ENCODE measurements around the gene GART.
"Not testable (repeated sequence)": the region's sequence is repeated elsewhere in the genome, so short reads cannot be mapped to it uniquely, and the experiment has no call there.

The GART gene

DNA sequence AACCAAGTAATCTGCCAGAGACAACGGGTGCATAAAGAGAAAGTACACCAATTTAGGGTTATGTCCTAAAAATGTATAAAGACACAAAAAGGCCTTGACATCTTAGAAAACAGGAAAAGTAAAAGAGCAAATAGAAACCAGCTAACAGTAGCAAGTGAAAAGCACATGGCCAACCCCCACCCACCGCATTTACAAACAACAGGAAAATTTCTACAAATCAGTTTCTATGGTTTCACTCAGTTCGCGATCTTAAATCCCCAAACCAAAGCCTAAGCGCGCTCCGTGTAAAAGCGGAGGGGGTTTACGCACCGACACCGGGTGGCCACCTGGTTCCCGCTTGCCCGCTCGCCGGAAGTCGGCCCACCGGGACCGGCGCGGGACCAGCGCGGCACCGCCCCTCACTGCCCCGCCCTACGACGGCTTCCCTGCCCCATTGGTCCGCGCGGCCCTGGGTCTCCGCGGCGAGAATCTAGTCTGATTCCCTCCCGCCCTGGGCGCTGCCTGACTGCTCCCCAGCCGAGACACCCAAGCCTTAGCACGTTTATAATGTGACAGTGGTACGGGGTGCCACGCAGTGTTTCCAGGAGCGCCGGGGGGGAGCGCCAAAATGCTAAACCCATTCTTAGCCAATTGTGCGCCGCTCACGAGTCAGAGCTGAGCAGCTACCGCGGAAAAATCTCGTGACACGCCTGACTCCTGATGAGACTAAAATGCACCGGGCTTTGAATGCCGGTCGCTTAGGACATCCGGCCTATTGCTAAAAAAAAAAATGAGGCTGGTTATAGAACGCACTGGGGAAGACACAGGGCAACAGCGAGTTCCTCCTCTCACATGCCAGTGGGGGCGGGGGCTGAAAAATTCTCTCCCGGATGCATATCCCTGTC is at the start of gene GART:
TSS of gene GART (minus strand) at position 362 of the 884 bp plus-strand sequence. CDS start 2,802 bp downstream, outside the sequence.
- peak; percentile 64 to 90 for DNase-seq (ENCODE audit: low read depth in 1 of 2, low spot score in 1 of 2)
- no peak for TF ChIP-seq JUND (IDR thresholded peaks at IDR 0.05; ENCODE audit: low read depth)

DNA sequence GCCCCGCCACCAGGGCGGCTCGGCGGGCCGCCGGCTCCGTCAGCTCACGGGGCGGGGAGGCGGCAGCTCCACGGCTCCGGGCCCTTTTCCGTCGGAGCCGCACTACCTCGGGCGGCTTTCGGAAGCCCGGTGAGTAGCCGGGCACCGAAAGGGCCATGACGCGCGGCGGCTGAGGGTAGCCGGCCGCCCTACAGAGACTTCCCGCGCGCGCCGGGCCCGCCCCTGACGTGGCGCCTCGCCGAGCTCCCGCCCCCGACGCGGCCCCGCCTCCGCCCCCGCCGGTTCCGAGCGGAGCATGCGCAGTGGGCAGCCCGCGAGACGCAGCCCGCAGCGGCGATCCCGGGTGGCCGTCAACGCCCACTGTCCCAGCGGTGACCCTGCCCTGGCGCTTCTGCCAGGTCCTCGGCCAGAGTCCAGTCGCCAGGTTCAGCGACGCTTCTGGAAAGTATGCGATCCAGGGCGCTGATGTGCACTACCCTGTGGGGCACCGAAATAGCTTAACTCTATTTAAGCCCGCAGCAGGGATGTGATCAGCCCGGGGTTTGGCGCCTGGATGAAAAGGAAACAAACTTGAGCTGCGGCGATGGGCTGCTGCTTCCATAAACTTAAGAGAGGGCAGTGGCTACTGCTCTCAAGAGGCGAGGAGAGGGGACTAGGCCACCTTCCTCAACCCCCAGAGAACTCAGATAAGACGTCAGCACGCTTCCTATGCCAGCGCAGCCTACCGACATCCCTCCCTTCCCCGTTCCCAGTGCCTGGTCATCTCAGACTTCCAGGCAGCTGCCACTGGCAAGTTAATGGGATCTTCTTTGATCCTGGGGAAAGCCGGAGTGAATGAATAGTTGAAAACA is 46.8 kb upstream of the GART start, which contains the start of gene DONSON:
TSS of gene DONSON (minus strand) at position 200 of the 851 bp plus-strand sequence. CDS start at position 157, 43 bp downstream.
- in situ Hi-C loops (cut with HindIII; ENCODE audit: low pct_unique_long_range_greater_than_20kb, low sequenced_read_pairs) = no loop called here
- peak; percentile 87 to 92 for DNase-seq (ENCODE audit: low read depth in 1 of 2, low spot score in 1 of 2)
- no peak for TF ChIP-seq JUND (IDR thresholded peaks at IDR 0.05; ENCODE audit: low read depth)

More for the DNA sequence above, at the start of gene GART:
- in situ Hi-C loops (cut with HindIII; ENCODE audit: low pct_unique_long_range_greater_than_20kb, low sequenced_read_pairs) = no loop called here

DNA sequence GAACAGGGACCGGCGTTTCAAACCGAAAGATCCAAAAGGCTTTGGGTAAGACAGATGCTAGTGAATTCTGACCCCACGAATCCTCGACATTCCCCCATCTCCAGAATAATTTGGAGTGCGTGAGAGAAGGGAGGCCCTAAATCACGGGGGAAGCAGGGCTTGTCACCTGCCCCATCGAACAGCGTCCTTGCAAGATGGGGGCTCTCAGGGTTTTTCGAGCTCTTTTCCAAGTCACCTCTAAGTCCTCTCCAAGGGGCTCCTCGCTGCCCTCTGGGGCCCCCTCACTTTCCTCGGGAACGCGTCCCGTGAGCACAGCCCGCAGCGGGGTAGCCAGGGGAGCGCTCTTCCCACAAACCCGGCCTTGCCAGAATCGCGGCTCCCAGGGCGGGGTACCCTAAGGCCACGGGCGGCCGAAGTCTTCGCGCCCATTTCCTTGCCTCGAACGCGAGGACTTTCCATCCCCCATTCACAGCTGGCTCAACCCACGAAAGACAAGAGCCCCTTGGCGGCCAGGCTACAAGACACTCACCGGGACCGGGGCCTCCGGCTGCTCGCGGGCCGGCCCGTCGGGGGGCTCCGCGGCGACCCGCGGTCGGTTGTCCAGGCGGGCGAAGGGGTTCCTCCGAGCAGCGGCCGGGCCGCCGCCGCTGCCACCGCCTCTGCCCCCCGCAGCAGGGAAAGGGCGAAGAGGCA is 46.0 kb upstream of the GART start:
- in situ Hi-C loops (cut with HindIII; ENCODE audit: low pct_unique_long_range_greater_than_20kb, low sequenced_read_pairs) = no loop called here
- peak; percentile 56 to 69 for DNase-seq (ENCODE audit: low read depth in 1 of 2, low spot score in 1 of 2)
- no peak for TF ChIP-seq JUND (IDR thresholded peaks at IDR 0.05; ENCODE audit: low read depth)

DNA sequence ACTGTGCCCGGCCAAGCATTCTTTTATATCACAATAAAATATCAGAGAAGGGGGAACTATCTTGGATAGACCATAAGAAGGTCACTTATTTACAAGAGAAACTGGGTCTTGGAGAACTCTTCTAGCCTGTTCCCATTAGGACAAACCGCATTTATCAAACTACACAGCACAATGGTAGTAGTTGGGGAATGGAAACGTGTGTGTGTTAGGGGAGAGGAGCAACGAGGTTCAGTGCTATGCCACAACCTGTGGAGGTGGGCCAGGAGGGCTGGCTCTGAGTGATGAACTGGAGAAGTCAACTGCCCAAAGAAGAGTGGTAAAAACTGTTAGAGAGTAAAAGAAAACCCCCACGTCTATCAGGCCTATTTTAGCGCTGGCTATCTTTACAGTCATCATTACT is 45.0 kb upstream of the GART start:
- DNase-seq (ENCODE audit: low read depth in 1 of 2, low spot score in 1 of 2) = no peak

DNA sequence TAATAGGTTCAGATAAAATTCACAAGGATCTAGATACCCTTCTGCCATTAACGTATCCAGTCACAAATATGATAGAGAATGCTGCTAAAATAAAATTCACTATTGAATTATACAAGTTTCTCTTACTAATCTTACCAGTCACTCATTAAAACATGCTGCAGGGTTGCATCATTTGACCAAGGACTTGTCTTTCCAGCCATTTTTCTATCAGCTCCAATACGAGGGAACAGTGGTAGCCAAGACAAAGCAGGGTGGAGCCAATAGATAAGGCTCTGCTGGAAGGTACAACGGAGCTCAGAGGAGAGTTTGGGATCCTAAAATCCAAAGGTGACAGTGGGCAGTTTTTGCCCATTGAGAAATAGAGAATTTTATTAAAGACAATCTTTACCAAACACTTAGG is 42.5 kb upstream of the GART start:
- in situ Hi-C loops (cut with HindIII; ENCODE audit: low pct_unique_long_range_greater_than_20kb, low sequenced_read_pairs) = no loop called here

More for the DNA sequence above, 45.0 kb upstream of the GART start:
- in situ Hi-C loops (cut with HindIII; ENCODE audit: low pct_unique_long_range_greater_than_20kb, low sequenced_read_pairs) = no loop called here
- no peak for TF ChIP-seq JUND (IDR thresholded peaks at IDR 0.05; ENCODE audit: low read depth)

DNA sequence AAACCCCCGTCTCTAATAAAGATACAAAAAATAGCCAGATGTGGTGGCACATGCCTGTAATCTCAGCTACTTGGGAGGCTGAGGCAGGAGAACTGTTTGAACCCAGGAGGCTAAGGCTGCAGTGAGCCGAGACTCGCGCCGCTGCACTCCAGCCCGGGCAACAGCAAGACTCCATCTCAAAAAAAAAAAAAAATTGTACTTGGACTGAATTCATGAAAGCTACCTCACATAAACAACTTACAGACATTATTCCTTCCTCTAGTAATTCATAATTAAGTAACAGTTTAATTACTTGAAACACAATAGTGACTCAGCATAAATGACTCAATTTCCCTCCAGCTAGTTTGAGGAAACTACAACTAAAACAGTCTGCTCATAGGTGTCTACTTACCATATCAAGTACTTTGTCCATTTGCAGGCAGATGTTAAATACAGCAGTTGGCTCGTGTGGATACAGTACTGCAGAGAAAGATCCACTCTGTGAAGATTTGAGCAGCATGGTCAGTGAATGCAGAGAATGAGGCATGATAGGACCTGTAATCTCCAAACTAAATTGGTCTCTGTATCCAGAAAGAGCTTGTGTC is 37.1 kb upstream of the GART start:
- in situ Hi-C loops (cut with HindIII; ENCODE audit: low pct_unique_long_range_greater_than_20kb, low sequenced_read_pairs) = no loop called here
- TF ChIP-seq JUND (IDR thresholded peaks at IDR 0.05; ENCODE audit: low read depth) = no peak
- no peak for DNase-seq (ENCODE audit: low read depth in 1 of 2, low spot score in 1 of 2)

More for the DNA sequence above, 42.5 kb upstream of the GART start:
- TF ChIP-seq JUND (IDR thresholded peaks at IDR 0.05; ENCODE audit: low read depth) = no peak
- no peak for DNase-seq (ENCODE audit: low read depth in 1 of 2, low spot score in 1 of 2)

DNA sequence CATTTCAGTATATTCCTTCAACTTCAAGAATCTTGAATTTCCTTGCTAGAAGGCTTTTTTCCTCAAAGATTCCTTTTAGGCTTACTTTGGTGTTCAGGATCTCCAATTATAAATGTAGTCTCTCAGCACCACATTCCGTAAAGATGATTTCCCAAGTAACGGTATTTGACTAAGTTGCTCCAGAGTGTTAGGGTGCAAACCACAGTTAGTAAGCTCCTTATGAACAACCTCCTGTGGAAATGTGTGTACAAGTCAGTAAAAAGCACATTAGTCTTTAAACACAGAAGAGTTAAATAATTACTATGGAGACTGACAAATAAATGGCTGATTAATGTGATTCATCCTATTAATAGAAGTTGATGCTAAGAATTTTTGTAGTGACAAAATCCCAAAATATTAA is 36.3 kb upstream of the GART start:
- no peak for TF ChIP-seq JUND (IDR thresholded peaks at IDR 0.05; ENCODE audit: low read depth)
- in situ Hi-C loops (cut with HindIII; ENCODE audit: low pct_unique_long_range_greater_than_20kb, low sequenced_read_pairs) = no loop called here
- DNase-seq (ENCODE audit: low read depth in 1 of 2, low spot score in 1 of 2) = no peak

DNA sequence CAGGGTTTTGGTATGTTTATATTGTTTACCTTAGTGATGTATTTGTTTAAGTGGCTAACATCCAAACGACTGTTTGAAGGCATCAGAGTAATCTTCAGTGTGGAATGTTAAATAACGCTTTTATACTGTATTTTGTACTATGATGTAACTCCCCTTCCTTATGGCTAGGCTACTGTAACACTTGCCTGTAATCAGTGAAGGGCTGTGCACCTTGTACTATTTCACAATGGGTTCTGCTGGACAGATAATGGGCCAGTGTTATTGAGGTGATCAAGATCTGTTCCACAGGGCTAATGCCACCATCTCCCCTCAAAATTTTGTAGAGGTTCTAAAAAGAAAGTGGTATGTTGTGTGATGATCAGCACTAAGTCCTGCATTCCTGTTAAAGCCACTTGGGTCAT is 34.8 kb upstream of the GART start:
- DNase-seq (ENCODE audit: low read depth in 1 of 2, low spot score in 1 of 2) = peak in 1 of 2 experiments; percentile 44
- TF ChIP-seq JUND (IDR thresholded peaks at IDR 0.05; ENCODE audit: low read depth) = peak; percentile 24; the same call in 1 of the 2 replicates
- in situ Hi-C loops (cut with HindIII; ENCODE audit: low pct_unique_long_range_greater_than_20kb, low sequenced_read_pairs) = not testable (repeated sequence)

DNA sequence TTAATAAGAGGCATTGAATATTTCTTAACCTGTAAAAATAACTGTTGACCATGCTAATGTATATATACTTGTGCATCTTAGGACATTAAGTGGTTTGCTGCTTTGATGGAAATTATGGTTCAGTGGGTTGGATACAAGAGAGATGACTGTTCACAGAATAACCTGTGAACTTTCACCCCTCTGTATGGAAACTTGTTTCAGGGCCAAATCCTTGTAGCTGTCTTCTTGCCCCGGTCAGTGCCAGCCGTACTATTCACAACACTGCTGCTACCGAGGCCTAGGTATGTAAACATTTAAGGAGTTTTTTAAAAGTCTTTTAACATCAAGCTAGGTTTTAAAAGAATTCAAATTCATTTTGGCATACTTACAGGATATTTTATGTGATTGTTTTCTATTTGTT is 30.4 kb upstream of the GART start:
- no peak for DNase-seq (ENCODE audit: low read depth in 1 of 2, low spot score in 1 of 2)
- in situ Hi-C loops (cut with HindIII; ENCODE audit: low pct_unique_long_range_greater_than_20kb, low sequenced_read_pairs) = no loop called here
- no peak for TF ChIP-seq JUND (IDR thresholded peaks at IDR 0.05; ENCODE audit: low read depth)

DNA sequence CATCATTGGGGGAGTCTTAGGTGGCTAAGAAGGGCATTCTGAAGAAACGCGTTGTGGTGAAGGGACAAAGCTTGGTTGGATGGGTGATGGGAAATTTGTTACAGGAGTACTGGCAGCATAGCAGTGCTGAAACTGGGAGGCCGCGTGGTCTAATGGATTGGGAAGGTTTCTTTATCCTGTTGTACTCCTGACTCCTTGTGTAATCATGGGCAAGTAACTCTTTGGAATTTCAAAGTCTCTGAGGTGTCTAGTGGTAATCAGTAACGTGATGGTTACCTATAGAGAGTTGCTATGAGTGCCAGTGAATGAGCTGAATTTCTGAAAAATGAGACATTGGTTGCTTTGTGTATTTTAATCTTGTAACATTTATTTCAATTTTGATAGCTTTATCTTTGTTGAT is 28.1 kb upstream of the GART start:
- TF ChIP-seq JUND (IDR thresholded peaks at IDR 0.05; ENCODE audit: low read depth) = no peak
- in situ Hi-C loops (cut with HindIII; ENCODE audit: low pct_unique_long_range_greater_than_20kb, low sequenced_read_pairs) = no loop called here
- DNase-seq (ENCODE audit: low read depth in 1 of 2, low spot score in 1 of 2) = no peak

DNA sequence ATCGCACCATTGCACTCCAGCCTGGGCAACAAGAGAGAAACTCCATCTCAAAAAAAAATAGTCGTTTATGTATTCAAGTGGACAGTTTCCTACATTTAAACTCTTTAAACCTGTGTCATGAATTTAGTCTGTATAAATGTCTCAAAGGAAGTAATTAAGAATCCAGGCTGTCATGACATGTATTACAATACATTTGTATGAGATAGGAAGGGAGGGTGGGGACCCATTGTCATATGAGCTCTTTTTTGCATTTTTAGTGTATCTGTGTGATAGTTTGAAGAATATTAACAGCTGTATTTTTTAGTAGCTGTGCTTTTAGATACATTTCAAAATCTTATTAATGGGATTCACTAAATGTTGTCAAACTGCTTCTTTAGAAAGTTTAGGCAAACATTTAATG is 26.5 kb upstream of the GART start:
- in situ Hi-C loops (cut with HindIII; ENCODE audit: low pct_unique_long_range_greater_than_20kb, low sequenced_read_pairs) = no loop called here
- no peak for TF ChIP-seq JUND (IDR thresholded peaks at IDR 0.05; ENCODE audit: low read depth)
- no peak for DNase-seq (ENCODE audit: low read depth in 1 of 2, low spot score in 1 of 2)

DNA sequence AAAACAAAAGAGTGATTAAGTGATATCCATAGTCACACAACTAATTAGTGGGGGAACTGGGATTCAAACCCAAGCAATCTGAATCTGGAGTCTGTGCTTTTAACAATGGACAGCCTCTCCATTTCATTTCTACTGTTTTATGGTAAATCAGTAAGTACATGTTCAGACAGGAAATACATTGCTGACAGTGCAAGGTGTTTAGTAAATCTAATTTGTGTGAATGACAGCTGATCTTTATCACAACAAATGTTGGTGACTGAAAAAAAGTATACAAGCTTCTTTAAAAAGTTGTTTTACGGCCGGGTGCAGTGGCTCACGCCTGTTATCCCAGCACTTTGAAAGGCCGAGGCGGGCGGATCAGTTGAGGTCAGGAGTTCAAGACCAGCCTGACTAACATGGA is 26.0 kb upstream of the GART start:
- in situ Hi-C loops (cut with HindIII; ENCODE audit: low pct_unique_long_range_greater_than_20kb, low sequenced_read_pairs) = no loop called here
- no peak for TF ChIP-seq JUND (IDR thresholded peaks at IDR 0.05; ENCODE audit: low read depth)
- DNase-seq (ENCODE audit: low read depth in 1 of 2, low spot score in 1 of 2) = no peak

Measured in T47D (cell line).